ENCODE data around the gene KCNMA1.

Gene KCNMA1

GRCh38 chr10:77253147-77253545 is 384.5 kb downstream of the KCNMA1 start:
- DNase-seq, result no peak

- DNase-seq, result no peak
Measured at GRCh38 chr10:77252380-77253146, 385.0 kb downstream of the KCNMA1 start.

DNA sequence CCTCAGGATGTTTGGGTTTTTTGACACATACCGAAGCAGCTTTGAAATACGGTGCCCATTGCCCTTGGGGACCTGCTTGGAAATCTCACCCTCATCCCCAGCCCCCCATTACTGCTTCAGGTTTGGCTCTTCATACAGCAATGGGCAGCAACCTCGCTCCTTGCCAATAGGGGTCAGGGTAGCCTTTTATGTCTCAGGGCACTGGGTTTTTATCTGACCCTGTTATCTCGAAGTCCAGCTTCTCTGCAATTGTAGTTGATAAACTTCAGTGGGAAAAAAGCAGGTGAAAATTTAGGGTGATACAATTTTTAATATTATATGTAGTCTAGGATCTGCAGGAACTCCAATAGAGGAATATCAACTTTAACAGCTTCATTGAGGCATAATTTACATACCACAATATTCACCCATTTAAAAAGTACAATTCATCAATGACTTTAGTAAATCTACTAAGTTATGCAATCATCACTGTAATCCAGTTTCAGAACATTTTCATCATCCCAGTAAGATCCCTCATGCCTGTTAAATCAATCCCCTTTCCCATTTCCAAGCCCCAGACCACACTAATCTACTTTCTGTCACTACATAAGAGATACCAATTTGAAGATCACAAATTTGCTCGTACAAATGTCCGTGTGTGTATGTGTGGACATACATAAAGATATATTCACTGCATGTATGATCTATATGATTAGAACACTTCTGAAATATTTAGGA is 386.2 kb downstream of the KCNMA1 start:
- DNase-seq, result peak; percentile 37

DNA sequence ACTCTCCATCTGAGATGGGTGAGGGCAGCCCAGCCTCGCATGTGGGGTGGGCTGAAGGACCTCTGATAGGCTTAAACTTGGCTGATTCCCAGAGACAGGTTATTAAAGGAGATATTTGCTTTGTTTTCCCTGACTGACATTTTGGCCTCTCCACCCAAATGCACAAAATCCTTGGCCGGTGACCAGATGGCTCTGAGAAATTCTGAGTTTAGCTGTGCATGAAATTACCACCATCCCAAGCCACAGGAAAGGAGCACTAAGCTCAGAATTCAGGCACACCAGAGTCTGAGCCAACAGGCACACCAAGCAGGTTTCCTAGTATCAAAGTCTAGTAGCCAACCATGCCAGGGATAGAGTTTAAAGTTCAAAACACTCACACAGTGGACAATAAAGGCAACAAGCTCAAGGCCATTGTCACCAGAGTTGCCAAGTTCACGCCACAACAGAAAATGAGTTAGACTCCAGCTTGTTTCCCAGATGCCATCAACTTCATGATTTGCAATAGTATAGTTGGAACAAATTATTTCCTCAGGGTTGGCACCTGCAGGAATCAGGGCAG is 387.6 kb downstream of the KCNMA1 start:
- DNase-seq, result no peak

GRCh38 chr10:77248104-77248790 is 389.4 kb downstream of the KCNMA1 start:
- no peak for DNase-seq

DNA sequence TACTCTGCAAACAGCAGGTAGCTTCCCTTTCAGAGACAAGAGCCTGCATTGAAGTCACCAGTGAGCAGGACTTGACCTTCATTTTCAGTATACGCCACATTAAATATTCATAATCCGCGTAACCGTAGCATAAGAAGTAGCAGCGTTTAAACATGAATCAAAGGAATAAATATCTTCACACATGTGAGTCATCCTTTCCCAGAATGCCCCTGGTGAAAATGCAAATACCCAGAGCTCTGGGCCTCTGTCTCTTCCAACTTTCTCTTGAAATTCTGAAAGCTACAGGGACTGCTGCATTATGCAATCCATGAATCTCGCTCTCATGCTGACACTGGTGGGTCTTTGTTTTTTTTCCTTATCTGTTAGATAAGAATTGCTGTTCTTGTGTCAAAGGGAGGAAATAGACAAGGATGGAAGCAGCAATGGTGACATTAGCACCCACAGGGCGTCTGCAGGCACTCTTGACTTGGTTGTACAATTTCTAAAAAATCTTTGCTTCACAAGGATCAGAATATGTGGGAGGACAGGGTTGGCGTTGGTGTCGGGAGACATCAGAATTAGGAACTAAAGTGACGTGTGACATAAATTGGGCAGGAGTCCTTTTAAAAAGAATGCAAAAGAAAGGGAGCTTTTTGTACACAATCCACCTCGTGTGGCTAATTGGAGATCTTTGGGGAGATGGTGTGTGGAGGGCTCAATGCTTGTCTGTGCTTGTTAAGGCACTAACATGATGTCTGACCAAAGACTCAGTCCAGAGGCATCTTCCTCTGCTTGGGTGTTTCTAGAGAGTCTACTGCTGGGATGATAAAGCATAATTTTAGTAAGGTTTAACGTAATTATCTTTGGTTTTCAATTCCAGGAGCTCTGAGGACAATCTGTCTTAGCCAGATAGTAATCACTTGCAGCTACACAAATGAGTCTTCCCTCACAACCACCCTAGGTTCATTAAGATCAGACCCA is 390.3 kb downstream of the KCNMA1 start:
- peak; percentile 66 for DNase-seq

- DNase-seq, result peak; percentile 86
Measured at GRCh38 chr10:77245953-77246352, 391.7 kb downstream of the KCNMA1 start.

DNA sequence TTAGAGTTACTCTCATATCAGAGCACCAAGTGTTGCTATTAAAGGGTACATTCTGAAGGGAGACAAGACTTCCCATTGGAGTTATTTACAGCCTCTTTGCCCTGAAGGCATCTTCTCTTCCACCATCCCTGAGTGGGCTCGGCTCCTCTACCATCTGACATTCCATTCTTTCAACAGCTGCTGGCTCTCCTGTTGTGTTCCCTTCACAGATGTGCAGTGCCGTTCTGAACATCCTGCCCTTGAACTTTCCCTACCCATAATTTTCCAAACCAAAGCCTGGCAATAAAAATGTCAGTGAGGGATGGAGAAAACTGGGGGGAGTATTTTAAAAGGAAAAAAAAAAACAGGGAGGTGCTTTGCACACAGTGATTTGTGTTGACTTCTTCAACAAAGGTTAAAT is 392.9 kb downstream of the KCNMA1 start:
- no peak for DNase-seq

- peak; percentile 46 for DNase-seq
Measured at GRCh38 chr10:77244286-77244685, 393.3 kb downstream of the KCNMA1 start.

- no peak for DNase-seq
Measured at GRCh38 chr10:77241350-77241725, 396.3 kb downstream of the KCNMA1 start.

GRCh38 chr10:77240706-77241349 is 396.8 kb downstream of the KCNMA1 start:
- no peak for DNase-seq

DNA sequence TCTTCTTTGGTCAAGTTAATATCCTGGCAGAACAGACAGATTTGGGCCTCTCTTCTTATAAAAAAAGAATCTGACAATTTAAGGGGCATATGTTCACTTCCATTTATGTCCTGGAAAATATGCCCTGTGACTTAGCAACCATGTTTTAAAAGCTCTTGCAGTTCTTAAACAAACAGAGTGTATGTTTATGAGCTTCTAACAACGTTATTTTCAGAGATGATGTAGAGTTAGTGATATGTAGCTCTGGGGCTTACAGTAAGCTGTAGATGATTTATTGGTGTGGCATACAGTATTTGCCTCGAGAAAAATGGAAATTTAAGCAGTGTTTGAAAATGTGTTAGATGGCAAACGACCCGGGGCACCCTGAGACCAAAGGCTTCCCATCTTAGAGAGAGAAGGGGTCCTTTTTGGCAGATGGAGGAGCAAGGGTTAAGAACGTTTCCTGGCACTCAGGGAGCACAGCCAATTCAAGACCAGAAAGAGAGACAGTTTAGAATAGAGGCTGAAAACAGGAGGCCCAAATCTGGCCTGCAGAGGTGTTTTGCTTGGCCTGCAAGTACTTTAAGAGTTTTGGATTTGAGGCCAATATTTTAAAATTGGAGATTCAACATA is 397.5 kb downstream of the KCNMA1 start:
- no peak for DNase-seq

GRCh38 chr10:77237120-77237519 is 400.5 kb downstream of the KCNMA1 start:
- no peak for DNase-seq

DNA sequence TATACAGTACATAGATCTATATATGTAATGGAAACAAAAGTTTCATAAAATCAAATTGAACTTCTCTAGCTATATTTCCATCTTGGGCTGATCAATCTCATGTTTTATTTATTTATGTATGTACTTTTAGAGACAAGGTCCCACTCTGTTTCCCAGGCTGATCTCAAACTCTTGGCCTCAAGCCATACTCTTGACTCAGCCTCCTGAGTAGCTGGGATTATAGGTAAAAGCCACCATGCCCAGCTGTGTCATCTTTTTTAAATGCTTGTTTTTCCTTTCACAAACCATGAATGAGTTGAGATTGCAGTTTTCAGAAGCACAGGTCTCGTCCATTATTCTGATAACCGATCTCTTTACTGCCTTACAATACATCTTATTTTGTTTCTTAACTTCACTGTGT is 400.9 kb downstream of the KCNMA1 start:
- DNase-seq, result no peak

- no peak for DNase-seq
Measured at GRCh38 chr10:77236029-77236428, 401.6 kb downstream of the KCNMA1 start.

DNA sequence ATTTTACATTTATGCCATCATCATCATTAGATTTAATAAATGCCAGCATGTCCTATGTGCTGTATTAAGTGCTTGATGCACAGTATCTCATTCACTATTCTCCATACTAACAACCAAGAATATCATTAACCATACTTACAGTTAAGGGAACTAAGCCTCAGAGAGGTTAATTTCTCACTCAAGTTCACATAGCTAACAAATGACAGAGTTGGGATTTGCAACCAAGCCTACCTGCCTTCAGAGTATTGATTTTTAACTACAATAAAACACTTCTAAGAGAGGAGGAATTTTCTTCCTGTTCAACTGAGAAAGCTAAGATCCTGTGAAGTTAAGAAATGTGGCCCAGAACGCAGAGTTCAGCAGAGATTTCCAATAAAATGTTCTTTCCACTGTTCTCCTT is 403.0 kb downstream of the KCNMA1 start:
- no peak for DNase-seq

DNA sequence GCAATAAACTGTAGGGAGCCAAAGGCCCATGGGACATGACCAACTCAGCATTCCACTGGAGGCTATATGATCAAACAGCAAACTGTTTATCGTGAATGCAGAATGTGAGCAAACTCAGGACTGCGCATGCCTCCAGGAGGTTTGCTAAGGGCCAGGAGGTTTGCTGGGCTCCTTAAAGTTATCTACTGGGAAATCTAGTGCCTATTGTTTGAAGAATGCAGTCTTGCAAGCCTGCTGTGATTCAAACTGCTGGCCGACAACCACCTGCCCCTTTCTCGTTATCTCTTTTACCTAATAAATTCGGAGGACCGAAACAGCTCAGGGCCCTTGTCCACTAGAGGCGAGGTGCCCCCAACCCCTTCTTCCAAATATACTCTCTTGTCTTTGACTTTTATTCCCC is 404.1 kb downstream of the KCNMA1 start:
- DNase-seq, result no peak

GRCh38 chr10:77231884-77232610 is 405.6 kb downstream of the KCNMA1 start:
- DNase-seq, result no peak

- DNase-seq, result no peak
Measured at GRCh38 chr10:77231375-77231774, 406.2 kb downstream of the KCNMA1 start.

DNA sequence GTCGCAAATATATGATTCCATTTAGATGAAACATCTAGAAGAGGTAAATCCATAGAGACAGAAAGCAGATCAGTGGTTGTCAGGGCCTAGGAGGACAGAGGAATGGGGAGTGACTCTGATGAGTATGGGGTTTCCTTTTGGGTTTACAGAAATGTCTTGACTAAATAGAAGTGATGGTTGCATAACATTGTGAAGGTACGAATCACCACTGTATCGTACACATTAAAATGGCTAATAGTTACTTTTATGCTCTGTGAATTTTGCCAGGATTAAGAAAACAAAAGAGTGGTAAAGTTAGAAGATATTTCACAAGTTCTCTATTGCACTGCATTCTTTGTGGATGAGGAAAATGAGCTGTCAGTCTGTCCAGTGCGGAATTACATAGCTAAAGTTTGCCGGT is 407.4 kb downstream of the KCNMA1 start:
- DNase-seq, result no peak

GRCh38 chr10:77229704-77230103 is 407.9 kb downstream of the KCNMA1 start:
- DNase-seq, result no peak
